Transverse colon (tissue), 4 donors: ENCODE data around the gene MYRF. TPM values are rescaled to one million over a fixed set of nuclear protein-coding genes. Genes with fewer than 3 reads are reported as not detected.
A peak's percentile ranks its signal among the peaks of the same experiment; 100 is the strongest.

Experiments used
- DNase-seq: peaks from one replicate; pipeline ENCODE4 v3.0.0-alpha.2; 2019
- H3K27ac ChIP-seq, 4 donors: fragments of 200-600 bp; sonication (generic); 2 replicates each; pipeline ENCODE4 v1.5.1; 2016 to 2018; ENCODE audit warnings: inconsistent platforms in 4 of 4
- H3K27me3 ChIP-seq: fragments of 200-600 bp; sonication (generic); 2 replicates; pipeline ENCODE4 v1.5.1; 2017; ENCODE audit warnings: inconsistent platforms
- H3K36me3 ChIP-seq, 4 donors: fragments of 200-600 bp; sonication (generic); 2 replicates each; pipeline ENCODE4 v1.5.1; 2017 to 2019; ENCODE audit warnings: inconsistent platforms in 4 of 4
- H3K4me1 ChIP-seq, 4 donors: fragments of 200-600 bp; sonication (generic); 2 replicates each; pipeline ENCODE4 v1.5.1; 2017 to 2020; ENCODE audit warnings: inconsistent platforms in 4 of 4
- H3K4me3 ChIP-seq, 4 donors: fragments of 200-600 bp; sonication (generic); 1 replicate in 1 of 4; 2 replicates in 3 of 4; pipeline versions ENCODE4 v1.5.1 to v1.6.1; 2017 to 2019; ENCODE audit warnings: inconsistent platforms in 4 of 4
- H3K9me3 ChIP-seq, 2 donors: fragments of 200-600 bp; sonication (generic); 2 replicates each; pipeline ENCODE4 v1.5.1; 2017 to 2019; ENCODE audit warnings: inconsistent platforms in 2 of 2
- CTCF ChIP-seq, 5 experiments: fragments of 200-600 bp in 3 of 5; fragments of 450-650 bp in 2 of 5; sonication (generic) in 3 of 5; IDR thresholded peaks; 1 replicate in 2 of 5; 2 replicates in 3 of 5; pipeline ENCODE4 v1.5.1; 2016 to 2017; ENCODE audit warnings: antibody characterized with exemption in 5 of 5, inconsistent platforms in 3 of 5, mild to moderate bottlenecking in 2 of 5, moderate library complexity in 1 of 5
- EP300 ChIP-seq: sonication (generic); formaldehyde crosslinking; IDR thresholded peaks from one replicate; pipeline ENCODE4 v1.6.1; 2017; ENCODE audit warnings: antibody characterized with exemption, low read depth
- POLR2A ChIP-seq: fragments of 450-650 bp; IDR thresholded peaks from one replicate; pipeline ENCODE4 v1.6.1; 2016; ENCODE audit warnings: antibody characterized with exemption, mild to moderate bottlenecking, moderate library complexity
- POLR2AphosphoS5 ChIP-seq, 3 donors: sonication (generic); formaldehyde crosslinking; IDR thresholded peaks; one replicate each; pipeline ENCODE4 v1.6.1; 2016; ENCODE audit warnings: antibody characterized with exemption in 3 of 3
- WGBS, 2 donors: methylation state at CpG; one replicate each; pipeline ENCODE4 v1.1.5; 2018; ENCODE audit warnings: low coverage in 1 of 2; 5-methylcytosine and 5-hydroxymethylcytosine counted together
- in situ Hi-C, 4 donors: fragments of 200-750 bp; cut with MboI; loops; one replicate each; pipeline versions ENCODE4 v1.15.0 to v1.15.1; 2017; ENCODE audit warnings: low sequenced_read_pairs in 3 of 4, low pct_ligation_motif_present in 1 of 4, low pct_unique_long_range_greater_than_20kb in 1 of 4
- intact Hi-C: fragments of 100-400 bp; cut with DNase I; formaldehyde crosslinking; loops from one replicate; pipeline ENCODE4 v1.15.1; 2023; ENCODE audit warnings: low total_unique reads
- total RNA-seq, 4 donors: library from RNA; depleted of rRNA; stranded (reverse); fragments of >200 nt; gene quantifications; one replicate each; pipeline ENCODE4 v1.1.0, GENCODE V29; 2016

Gene MYRF
- total RNA-seq, 4 donors from 2014 or later, result 2.0 to 14.2 (median 10.7) TPM

- in situ Hi-C loops, result no loop called here
- no peaks in the 10 kb centered on the region for H3K9me3 ChIP-seq
- no peak overlapping the region for H3K4me3 ChIP-seq
- intact Hi-C loops, result no loop called here
- H3K36me3 ChIP-seq, result peaks cover 0 to 6% (median 0%) of the 10 kb centered on the region in 4 donors
- H3K4me1 ChIP-seq, result peaks cover 0 to 16% (median 8%) of the 10 kb centered on the region in 4 donors
- peaks cover 4% of the 10 kb centered on the region for H3K27me3 ChIP-seq
- DNase-seq, result no peak
- no peak overlapping the region for H3K27ac ChIP-seq
- 97% methylated on average over 7 of the region's 8 CpGs; no CpG with 5 or more reads in 1 of the 2 donors for WGBS, 2 donors
- TF ChIP-seq EP300 (no peak), POLR2A (no peak), POLR2AphosphoS5 (IDR thresholded peaks at IDR 0.05) (no peak), CTCF (IDR thresholded peaks at IDR 0.05) (no peak)
Observed at GRCh38 chr11:61810671-61811175, 58.3 kb downstream of the MYRF start.

GRCh38 chr11:61811831-61812230 lies 59.4 kb downstream of the MYRF start:
- Histone ChIP-seq H3K27ac (no peak overlapping the region), H3K9me3 (no peaks in the 10 kb centered on the region), H3K27me3 (peaks cover 16% of the 10 kb centered on the region), H3K4me1 (peaks cover 0 to 28% (median 17%) of the 10 kb centered on the region in 4 donors), H3K36me3 (peaks cover 0 to 6% (median 0%) of the 10 kb centered on the region in 4 donors), H3K4me3 (no peak overlapping the region)
- DNase-seq, result no peak
- TF ChIP-seq POLR2A (no peak), POLR2AphosphoS5 (IDR thresholded peaks at IDR 0.05) (no peak), CTCF (IDR thresholded peaks at IDR 0.05) (no peak)
- intact Hi-C loops, result no loop called here
- in situ Hi-C loops, result no loop called here
- WGBS, 2 donors, result 81% methylated on average over 5 of the region's 5 CpGs; no CpG with 5 or more reads in 1 of the 2 donors

GRCh38 chr11:61812736-61813411 lies 60.4 kb downstream of the MYRF start:
- Histone ChIP-seq H3K4me3 (no peak overlapping the region), H3K36me3 (peaks cover 0 to 6% (median 0%) of the 10 kb centered on the region in 4 donors), H3K9me3 (no peaks in the 10 kb centered on the region), H3K4me1 (peaks cover 0 to 34% (median 22%) of the 10 kb centered on the region in 4 donors), H3K27me3 (peaks cover 26% of the 10 kb centered on the region), H3K27ac (no peak overlapping the region)
- DNase-seq, result no peak
- 99% methylated on average over 4 of the region's 4 CpGs; no CpG with 5 or more reads in 1 of the 2 donors for WGBS, 2 donors
- in situ Hi-C loops (no loop called here), intact Hi-C loops (no loop called here)
- TF ChIP-seq POLR2AphosphoS5 (IDR thresholded peaks at IDR 0.05), result no peak
- no peak for TF ChIP-seq EP300
- TF ChIP-seq CTCF (IDR thresholded peaks at IDR 0.05), result no peak
- TF ChIP-seq POLR2A, result no peak

- in situ Hi-C loops, result no loop called here
- intact Hi-C loops, result no loop called here
- Histone ChIP-seq H3K4me1 (peaks cover 0 to 34% (median 22%) of the 10 kb centered on the region in 4 donors), H3K27me3 (peaks cover 28% of the 10 kb centered on the region), H3K4me3 (peak overlapping the region; percentile 2 to 58 (median 46)), H3K36me3 (peaks cover 0 to 6% (median 0%) of the 10 kb centered on the region in 4 donors), H3K9me3 (no peaks in the 10 kb centered on the region), H3K27ac (peak overlapping the region; percentile 86 to 96 (median 89))
- WGBS, 2 donors, result 24 to 58% methylated on average over 4 to 16 of the region's 16 CpGs
- DNase-seq, result peak; percentile 34
- TF ChIP-seq CTCF (IDR thresholded peaks at IDR 0.05) (no peak), POLR2AphosphoS5 (IDR thresholded peaks at IDR 0.05) (no peak), POLR2A (no peak), EP300 (no peak)
Observed at GRCh38 chr11:61814247-61814957, 62.0 kb downstream of the MYRF start.
